GM12801 (cell line): ENCODE data around the gene PACRGL.

Source experiments
- CTCF ChIP-seq: IDR thresholded peaks from one replicate; pipeline ENCODE4 v1.5.1; 2011; ENCODE audit warnings: control low read depth; ENCODE audit not compliant: insufficient read length; ENCODE audit errors: extremely low read depth

The PACRGL gene

GRCh38 chr4:20676501-20677197, 23.6 kb upstream of the PACRGL start:
- TF ChIP-seq CTCF = no peak

DNA sequence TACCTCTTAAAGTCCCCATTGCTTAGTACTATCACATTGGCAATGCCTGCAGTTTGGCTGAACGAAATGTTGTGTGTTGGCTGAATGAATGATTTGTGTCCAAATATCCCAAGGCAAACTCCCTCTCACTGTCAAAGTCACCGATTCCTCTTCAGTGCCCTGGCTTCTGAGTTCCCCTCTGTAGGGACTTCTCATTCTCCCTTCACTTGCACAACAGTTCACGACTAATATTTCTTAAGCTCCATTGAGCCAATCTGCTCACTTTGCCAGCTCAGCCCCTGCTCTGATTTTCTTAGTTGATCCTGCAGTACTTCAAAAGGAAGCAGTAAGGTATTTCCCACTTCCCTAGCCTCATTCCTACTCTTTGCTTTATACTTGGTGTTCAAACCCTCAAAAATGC, 21.9 kb upstream of the PACRGL start:
- no peak for TF ChIP-seq CTCF

- TF ChIP-seq CTCF = no peak
These were observed 20.3 kb upstream of the PACRGL start for GRCh38 chr4:20679951-20680350.

DNA sequence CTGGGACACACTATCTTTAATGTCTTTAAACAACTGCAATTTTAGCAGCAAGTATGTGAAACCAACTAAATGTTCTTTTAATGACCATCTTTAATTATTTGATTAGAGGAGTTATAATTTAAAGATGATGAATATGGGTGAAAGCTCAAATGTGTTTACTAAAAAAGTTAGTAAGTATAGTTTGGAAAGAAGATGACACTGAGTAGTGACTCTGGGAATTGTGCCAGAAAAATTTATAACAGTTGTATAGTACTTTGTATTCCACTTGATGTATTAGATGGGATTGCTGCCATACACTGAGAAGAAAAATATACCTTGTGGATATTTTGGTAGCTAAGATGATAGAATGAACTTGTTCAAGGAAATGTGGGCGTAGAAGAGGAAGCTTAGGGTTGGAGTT, 19.5 kb upstream of the PACRGL start:
- no peak for TF ChIP-seq CTCF

DNA sequence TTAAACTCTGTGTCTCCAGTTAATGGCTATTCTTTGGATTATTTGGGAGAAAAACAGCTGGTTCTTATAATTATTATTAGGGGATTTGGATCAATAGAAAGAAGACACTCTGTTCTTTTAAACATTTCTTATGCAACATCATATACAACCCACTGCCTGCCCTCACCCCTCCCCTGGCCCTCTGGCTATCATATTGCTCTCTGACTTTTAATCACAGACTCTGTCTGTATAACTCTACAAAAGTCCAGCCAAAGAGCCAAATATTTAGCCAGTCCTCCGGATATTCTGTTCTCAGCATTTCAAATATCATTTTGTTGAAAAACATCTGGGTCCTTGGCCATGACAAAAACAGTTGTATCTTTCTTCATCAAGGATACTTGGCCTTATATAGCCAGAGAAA, 19.0 kb upstream of the PACRGL start:
- TF ChIP-seq CTCF = no peak

DNA sequence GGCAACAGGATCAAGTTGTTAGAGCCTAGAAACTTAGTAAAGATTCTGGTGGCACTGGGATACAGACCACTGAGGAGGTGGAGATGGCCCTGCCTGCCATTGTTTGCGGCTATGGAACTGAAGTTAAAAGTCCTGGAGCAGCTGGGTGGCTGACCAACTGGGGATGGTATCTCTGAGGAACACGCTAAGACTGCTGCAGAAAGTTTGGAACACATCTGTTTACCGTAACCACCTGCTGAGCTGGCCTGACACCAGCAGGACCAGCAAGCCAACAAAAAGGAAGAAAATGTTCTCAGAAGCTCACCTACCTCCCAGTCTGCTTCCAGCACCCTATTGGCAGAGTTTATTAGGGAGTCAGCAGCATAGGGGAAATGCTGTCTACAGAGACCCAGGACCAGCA, 17.4 kb upstream of the PACRGL start:
- TF ChIP-seq CTCF = no peak

GRCh38 chr4:20683766-20684165, 16.5 kb upstream of the PACRGL start:
- TF ChIP-seq CTCF = no peak
